Right lobe of liver (tissue), 4 donors: ENCODE data around the gene ZNF765.
"Not testable (repeated sequence)": the region's sequence is repeated elsewhere in the genome, so short reads cannot be mapped to it uniquely, and the experiment has no call there.

Source experiments
- CTCF ChIP-seq, 4 donors: fragments of 200-600 bp in 3 of 4; fragments of 450-650 bp in 1 of 4; IDR thresholded peaks; one replicate each; pipeline versions ENCODE4 v1.5.1 to v1.8.0; 2016 to 2022; ENCODE audit warnings: antibody characterized with exemption in 4 of 4, mild to moderate bottlenecking in 2 of 4
- POLR2A ChIP-seq: fragments of 450-650 bp; IDR thresholded peaks from one replicate; pipeline ENCODE4 v1.6.1; 2017; ENCODE audit warnings: antibody characterized with exemption, mild to moderate bottlenecking
- donor health status: DM: no; HTN: no; CAD: no.
- donor health status: DM: no; HTN: no; CAD: no.
- donor health status: DM: no; HTN: yes; CAD: no.

- TF ChIP-seq CTCF (IDR thresholded peaks at IDR 0.05); POLR2A: not testable (repeated sequence)
Measured at GRCh38 chr19:53423680-53424079, 28.7 kb downstream of the ZNF765 start.
